Mesenchymal stem cell (in vitro differentiated cells and primary cell): Measurements from ENCODE around the gene PLEKHS1. TPM values are rescaled to one million over a fixed set of nuclear protein-coding genes. Genes with fewer than 3 reads are reported as not detected.

Source experiments
- DNase-seq: peaks from one replicate; pipeline ENCODE4 v3.0.0-alpha.2; 2013
- H2AFZ ChIP-seq: one replicate; pipeline ENCODE4 v1.6.1; 2013; ENCODE audit warnings: low read depth, mild to moderate bottlenecking, control low read depth, inconsistent platforms, low read length, moderate library complexity
- H2AK5ac ChIP-seq: 2 replicates; pipeline ENCODE4 v1.6.1; 2013; ENCODE audit warnings: low read length, moderate library complexity, mild to moderate bottlenecking, inconsistent platforms; ENCODE audit not compliant: severe bottlenecking
- H2BK120ac ChIP-seq: one replicate; pipeline ENCODE4 v1.6.1; 2013; ENCODE audit warnings: low read depth, mild to moderate bottlenecking, inconsistent platforms, low read length, moderate library complexity
- H2BK12ac ChIP-seq, 2 experiments: one replicate each; pipeline ENCODE4 v1.6.1; 2013; ENCODE audit warnings: inconsistent platforms in 2 of 2, low read length in 2 of 2, mild to moderate bottlenecking in 2 of 2, moderate library complexity in 2 of 2, control low read depth in 1 of 2
- H2BK15ac ChIP-seq: one replicate; pipeline ENCODE4 v1.6.1; 2013; ENCODE audit warnings: mild to moderate bottlenecking, low read depth, inconsistent platforms; ENCODE audit not compliant: poor library complexity, severe bottlenecking
- H2BK5ac ChIP-seq: 2 replicates; pipeline ENCODE4 v1.6.1; 2013; ENCODE audit warnings: low read depth, mild to moderate bottlenecking, low read length, control low read depth, inconsistent platforms; ENCODE audit not compliant: poor library complexity, severe bottlenecking
- H3K14ac ChIP-seq, 2 experiments: one replicate each; pipeline ENCODE4 v1.6.1; 2013; ENCODE audit warnings: inconsistent platforms in 2 of 2, low read length in 2 of 2, control low read depth in 1 of 2, mild to moderate bottlenecking in 1 of 2, moderate library complexity in 1 of 2
- H3K18ac ChIP-seq, 2 experiments: one replicate each; pipeline ENCODE4 v1.6.1; 2013; ENCODE audit warnings: inconsistent platforms in 2 of 2, low read length in 2 of 2, control low read depth in 1 of 2, low read depth in 1 of 2, mild to moderate bottlenecking in 1 of 2
- H3K23ac ChIP-seq, 2 experiments: one replicate each; pipeline ENCODE4 v1.6.1; 2013; ENCODE audit warnings: inconsistent platforms in 2 of 2, low read length in 2 of 2, mild to moderate bottlenecking in 2 of 2, moderate library complexity in 2 of 2, control low read depth in 1 of 2
- H3K27ac ChIP-seq: 2 replicates; pipeline ENCODE4 v1.5.1; 2013; ENCODE audit warnings: mild to moderate bottlenecking, moderate library complexity, low read length, control low read depth, inconsistent platforms; ENCODE audit not compliant: poor library complexity, severe bottlenecking
- H3K27me3 ChIP-seq, 2 experiments: 2 replicates each; pipeline versions ENCODE4 v1.6.1 to v1.7.0; 2013; ENCODE audit warnings: low read length in 2 of 2, mild to moderate bottlenecking in 2 of 2, moderate library complexity in 2 of 2, control low read depth in 1 of 2, inconsistent platforms in 1 of 2; ENCODE audit not compliant: control insufficient read depth in 1 of 2, insufficient read depth in 1 of 2
- H3K36me3 ChIP-seq, 2 experiments: 2 replicates each; pipeline versions ENCODE4 v1.6.1 to v1.7.0; 2013; ENCODE audit warnings: low read length in 2 of 2, control low read depth in 1 of 2, inconsistent platforms in 1 of 2, low read depth in 1 of 2, mild to moderate bottlenecking in 1 of 2; ENCODE audit not compliant: insufficient read depth in 2 of 2, control insufficient read depth in 1 of 2
- H3K4ac ChIP-seq, 2 experiments: one replicate each; pipeline ENCODE4 v1.6.1; 2013; ENCODE audit warnings: inconsistent platforms in 2 of 2, low read length in 2 of 2, mild to moderate bottlenecking in 2 of 2, moderate library complexity in 2 of 2, control low read depth in 1 of 2, low read depth in 1 of 2
- H3K4me1 ChIP-seq: 2 replicates; pipeline ENCODE4 v1.6.1; 2013; ENCODE audit warnings: low read depth, low read length, control low read depth; ENCODE audit not compliant: control insufficient read depth, insufficient read depth
- H3K4me2 ChIP-seq: 2 replicates; pipeline ENCODE4 v1.6.1; 2013; ENCODE audit warnings: low read length, mild to moderate bottlenecking, inconsistent platforms; ENCODE audit not compliant: poor library complexity, severe bottlenecking
- H3K4me3 ChIP-seq, 2 experiments: 2 replicates each; pipeline versions ENCODE4 v1.5.1 to v1.7.0; 2013; ENCODE audit warnings: low read length in 2 of 2, mild to moderate bottlenecking in 2 of 2, control low read depth in 1 of 2, low read depth in 1 of 2; ENCODE audit not compliant: insufficient read depth in 1 of 2
- H3K79me1 ChIP-seq: replicated peaks from 2 replicates; pipeline ENCODE4 v1.6.1; 2013; ENCODE audit warnings: mild to moderate bottlenecking, control low read depth, low read length, inconsistent platforms; ENCODE audit not compliant: poor library complexity, severe bottlenecking
- H3K9ac ChIP-seq: 2 replicates; pipeline ENCODE4 v1.7.0; 2013; ENCODE audit warnings: mild to moderate bottlenecking, low read length, moderate library complexity
- H3K9me3 ChIP-seq: 2 replicates; pipeline ENCODE4 v1.7.0; 2013; ENCODE audit warnings: mild to moderate bottlenecking, low read length; ENCODE audit not compliant: control insufficient read depth
- H4K8ac ChIP-seq: one replicate; pipeline ENCODE4 v1.6.1; 2013; ENCODE audit warnings: inconsistent platforms, mild to moderate bottlenecking, low read length, moderate library complexity
- H4K91ac ChIP-seq: one replicate; pipeline ENCODE4 v1.6.1; 2013; ENCODE audit warnings: mild to moderate bottlenecking, low read length, inconsistent platforms
- WGBS: methylation state at CpG from one replicate; pipeline ENCODE4 v1.1.7; 2013; ENCODE audit warnings: mixed read lengths; 5-methylcytosine and 5-hydroxymethylcytosine counted together
- polyA plus RNA-seq, 2 experiments: library from polyadenylated mRNA; stranded (reverse); fragments of 200-250 nt; gene quantifications; one replicate each; pipeline ENCODE4 v1.2.3, GENCODE V29; 2013

Gene PLEKHS1
- 0.14 TPM for polyA plus RNA-seq (2013, experiment 1 of 2)
- 0.21 TPM for polyA plus RNA-seq (2013, experiment 2 of 2)

DNA sequence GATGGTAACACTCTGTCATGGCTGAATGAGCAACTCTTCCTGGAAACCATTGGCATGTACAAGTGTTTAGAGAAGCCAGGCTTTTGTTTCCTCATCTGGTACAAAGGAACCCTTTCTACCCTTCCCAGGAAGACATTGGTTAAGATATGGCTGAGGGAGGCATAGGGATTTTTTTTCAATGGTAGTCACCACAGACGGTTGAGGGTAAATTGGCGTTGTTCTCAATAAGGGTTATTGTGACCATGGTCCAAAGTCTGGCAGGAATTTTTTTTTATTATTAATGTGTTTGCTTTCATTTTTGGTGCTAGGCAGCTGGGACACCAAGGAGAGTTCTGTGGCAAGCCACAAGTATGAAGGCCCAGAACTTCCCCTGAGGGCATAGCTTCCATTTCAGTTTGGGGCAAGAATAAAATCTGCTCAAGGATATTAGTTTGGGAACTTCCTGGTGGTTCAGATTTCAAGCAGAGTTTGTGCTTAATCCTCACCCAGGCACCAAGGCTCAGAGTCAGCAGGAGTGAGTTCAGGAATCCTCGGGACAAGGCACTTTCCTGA lies at the start of gene PLEKHS1:
Gene PLEKHS1 (plus strand): TSS at position 502 of the 552 bp plus-strand sequence. CDS start 3,596 bp downstream, outside the sequence.
- H3K9ac ChIP-seq = no peak within 1 kb of the TSS
- H2BK15ac ChIP-seq = no peak within 1 kb of the TSS
- no peak within 1 kb of the TSS for H2AK5ac ChIP-seq
- H3K79me1 ChIP-seq = no peaks in the 10 kb centered on the region
- no peak within 1 kb of the TSS for H3K14ac ChIP-seq
- no peaks in the 10 kb centered on the region for H3K36me3 ChIP-seq
- no peak within 1 kb of the TSS for H3K18ac ChIP-seq
- H3K23ac ChIP-seq = no peak within 1 kb of the TSS
- no peak within 1 kb of the TSS for H3K4ac ChIP-seq
- H2BK12ac ChIP-seq = no peak within 1 kb of the TSS
- no peak within 1 kb of the TSS for H3K27ac ChIP-seq
- H3K27me3 ChIP-seq = peaks cover 0 to 4% of the 10 kb centered on the region in 2 experiments
- H3K4me2 ChIP-seq = no peak within 1 kb of the TSS
- H2BK120ac ChIP-seq = no peak within 1 kb of the TSS
- H3K9me3 ChIP-seq = no peaks in the 10 kb centered on the region
- H2BK5ac ChIP-seq = no peak within 1 kb of the TSS
- H4K91ac ChIP-seq = no peak within 1 kb of the TSS
- H3K4me3 ChIP-seq = no peak within 1 kb of the TSS
- no peaks in the 10 kb centered on the region for H3K4me1 ChIP-seq
- 96% methylated on average over 3 of the region's 3 CpGs for WGBS
- H2AFZ ChIP-seq = no peak within 1 kb of the TSS
- H4K8ac ChIP-seq = no peak within 1 kb of the TSS
- peak; percentile 37 for DNase-seq

DNA sequence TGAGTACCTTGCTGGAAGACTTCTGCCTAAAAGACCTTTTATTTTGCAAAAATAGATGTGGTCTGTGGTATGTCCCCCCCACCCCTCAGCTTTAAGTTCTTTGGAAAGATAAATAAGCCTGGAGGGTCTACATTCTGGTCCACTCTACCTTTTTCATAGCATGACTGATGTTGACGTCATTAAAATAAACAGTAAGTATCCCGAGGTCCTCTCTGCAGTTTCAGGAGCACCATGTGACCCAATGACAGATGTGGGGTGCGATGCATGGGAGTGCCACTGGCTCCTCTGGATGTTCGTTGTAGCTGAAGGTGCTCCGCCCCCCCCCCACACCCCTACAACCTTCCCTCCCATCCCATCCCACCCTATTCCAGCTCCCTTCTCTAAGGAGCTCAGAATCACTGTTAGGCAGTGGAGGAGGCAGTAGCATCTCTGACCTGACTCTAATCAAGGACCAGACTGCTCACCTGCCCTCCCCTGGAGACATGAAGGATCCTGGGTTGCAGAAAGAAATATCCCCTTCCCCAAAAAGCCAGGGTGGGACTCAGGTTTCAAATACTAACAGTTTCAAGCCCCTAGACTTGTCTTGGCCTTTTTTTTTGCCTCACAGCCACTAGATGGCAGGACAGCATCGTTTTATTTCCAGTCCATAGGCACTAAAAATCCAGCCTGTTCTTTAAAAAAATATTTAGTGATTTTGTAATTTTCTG lies 46.7 kb upstream of the PLEKHS1 start:
- no peak overlapping the region for H3K18ac ChIP-seq
- no peak overlapping the region for H2AFZ ChIP-seq
- H3K4ac ChIP-seq = no peak overlapping the region
- no peak overlapping the region for H4K91ac ChIP-seq
- no peaks in the 10 kb centered on the region for H3K9me3 ChIP-seq
- H3K79me1 ChIP-seq = peaks cover 25% of the 10 kb centered on the region
- H3K4me3 ChIP-seq = no peak overlapping the region
- peak; percentile 70 for DNase-seq
- no peak overlapping the region for H2BK120ac ChIP-seq
- 55% methylated on average over 5 of the region's 6 CpGs for WGBS
- H3K23ac ChIP-seq = no peak overlapping the region
- H2BK12ac ChIP-seq = no peak overlapping the region
- no peaks in the 10 kb centered on the region for H3K27me3 ChIP-seq
- peaks cover 13% of the 10 kb centered on the region for H3K4me1 ChIP-seq
- H3K4me2 ChIP-seq = no peak overlapping the region
- no peak overlapping the region for H2AK5ac ChIP-seq
- H4K8ac ChIP-seq = peak overlapping the region; percentile 61
- H3K27ac ChIP-seq = no peak overlapping the region
- no peak overlapping the region for H3K9ac ChIP-seq
- peaks cover 5 to 47% of the 10 kb centered on the region in 2 experiments for H3K36me3 ChIP-seq
- H3K14ac ChIP-seq = no peak overlapping the region
- H2BK15ac ChIP-seq = no peak overlapping the region
- H2BK5ac ChIP-seq = no peak overlapping the region

DNA sequence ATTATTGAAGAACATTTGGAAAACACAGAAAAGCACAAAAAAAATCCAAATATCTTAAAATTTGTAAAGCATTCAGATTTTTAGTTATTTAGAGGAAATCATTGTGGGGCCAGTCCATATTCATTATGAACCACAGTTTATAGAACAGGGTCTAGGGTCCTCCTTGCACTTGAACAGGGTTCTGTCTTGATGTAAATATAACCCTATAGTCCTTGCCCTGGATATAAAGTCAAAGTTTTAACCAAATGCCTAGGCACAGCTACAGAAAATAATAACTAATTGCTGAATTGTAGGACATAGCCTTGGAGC lies 46.2 kb upstream of the PLEKHS1 start:
- H2BK12ac ChIP-seq = peak overlapping the region in 1 of 2 experiments; percentile 28
- H3K4me1 ChIP-seq = peaks cover 13% of the 10 kb centered on the region
- H3K27me3 ChIP-seq = no peaks in the 10 kb centered on the region
- H3K79me1 ChIP-seq = peaks cover 25% of the 10 kb centered on the region
- H2AFZ ChIP-seq = no peak overlapping the region
- H2BK120ac ChIP-seq = no peak overlapping the region
- peaks cover 5 to 42% of the 10 kb centered on the region in 2 experiments for H3K36me3 ChIP-seq
- H2BK5ac ChIP-seq = no peak overlapping the region
- no peak overlapping the region for H3K27ac ChIP-seq
- H4K8ac ChIP-seq = no peak overlapping the region
- no peak overlapping the region for H3K9ac ChIP-seq
- H2BK15ac ChIP-seq = no peak overlapping the region
- DNase-seq = no peak
- peak overlapping the region in 1 of 2 experiments; percentile 66 for H3K18ac ChIP-seq
- H3K4me3 ChIP-seq = no peak overlapping the region
- no peak overlapping the region for H2AK5ac ChIP-seq
- no peak overlapping the region for H4K91ac ChIP-seq
- no peak overlapping the region for H3K4me2 ChIP-seq
- H3K9me3 ChIP-seq = no peaks in the 10 kb centered on the region
- H3K14ac ChIP-seq = no peak overlapping the region
- H3K4ac ChIP-seq = no peak overlapping the region
- H3K23ac ChIP-seq = no peak overlapping the region

DNA sequence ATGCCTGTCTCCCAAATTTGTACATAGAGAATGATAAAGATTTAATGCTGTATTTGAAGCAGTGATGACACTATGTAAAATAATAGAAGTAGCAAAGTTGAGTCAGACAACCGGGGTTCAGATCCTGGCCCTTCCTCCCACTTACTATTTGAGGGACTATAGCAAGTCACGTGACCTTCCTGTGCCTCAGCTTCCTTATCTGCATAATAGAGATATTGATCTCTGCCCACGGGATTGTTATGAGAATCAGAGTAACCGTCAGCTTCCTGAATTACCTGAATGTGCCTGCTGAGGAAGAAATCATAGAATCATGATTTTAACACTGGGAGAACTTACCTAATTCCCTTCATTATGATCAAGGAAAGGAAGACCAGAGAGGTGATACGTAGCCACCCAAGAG lies 44.9 kb upstream of the PLEKHS1 start:
- Histone ChIP-seq H3K27me3 (no peaks in the 10 kb centered on the region), H2BK5ac (no peak overlapping the region), H3K9me3 (no peaks in the 10 kb centered on the region), H3K9ac (no peak overlapping the region), H4K91ac (no peak overlapping the region), H2AFZ (no peak overlapping the region), H2AK5ac (peak overlapping the region; percentile 51), H2BK15ac (peak overlapping the region; percentile 70), H2BK12ac (peak overlapping the region in 1 of 2 experiments; percentile 80), H3K18ac (peak overlapping the region in 1 of 2 experiments; percentile 61), H3K4me2 (no peak overlapping the region), H3K4me3 (no peak overlapping the region), H2BK120ac (no peak overlapping the region), H3K4me1 (peaks cover 20% of the 10 kb centered on the region), H4K8ac (no peak overlapping the region), H3K36me3 (peaks cover 2 to 38% of the 10 kb centered on the region in 2 experiments), H3K4ac (no peak overlapping the region), H3K23ac (no peak overlapping the region), H3K27ac (no peak overlapping the region), H3K79me1 (peaks cover 31% of the 10 kb centered on the region), H3K14ac (no peak overlapping the region)
- 90% methylated on average over 4 of the region's 5 CpGs for WGBS
- no peak for DNase-seq
